ENCODE results near the gene KATNA1. TPM values are rescaled to one million over a fixed set of nuclear protein-coding genes. Genes with fewer than 3 reads are reported as not detected.

KATNA1 gene
- total and polyA plus RNA-seq, 9 of the 15 experiments (the other 6 are each of a cell fraction or from before 2014, with no cell fraction given) = 22.5 to 76.9 (median 45.0) TPM

GRCh38 chr6:149559389-149559788 lies 89.1 kb downstream of the KATNA1 start:
- 14% methylated on average over 2 of the region's 2 CpGs for WGBS (ENCODE audit: insufficient coverage, low coverage, missing lambda C conversion rate)
- intact Hi-C loops (cut with micrococcal nuclease) (no loop called here), in situ Hi-C loops (cut with MboI) (no loop called here)
- Histone ChIP-seq H3K27me3 (ENCODE audit: control insufficient read depth in 2 of 2, insufficient read depth in 2 of 2, low read length in 2 of 2) (peaks cover 8 to 9% of the 10 kb centered on the region in 2 experiments; a peak in 3 of 5 replicates), H3K9me1 (ENCODE audit: control insufficient read depth, insufficient read depth, low read length) (no peaks in the 10 kb centered on the region), H4K20me1 (replicated peaks; ENCODE audit: control insufficient read depth, insufficient read depth, low read length) (no peaks in the 10 kb centered on the region), H3K9me3 (replicated peaks; ENCODE audit: control insufficient read depth, insufficient read depth, low read depth, low read length) (no peaks in the 10 kb centered on the region), H2AFZ (ENCODE audit: low read depth, low read length) (no peak overlapping the region), H3K79me2 (ENCODE audit: control insufficient read depth, insufficient read depth, low read length) (no peaks in the 10 kb centered on the region), H3K9ac (ENCODE audit: insufficient read depth in 1 of 2, low read depth in 2 of 2, low read length in 2 of 2) (no peak overlapping the region), H3K36me3 (ENCODE audit: control insufficient read depth, insufficient read depth, low read length) (no peaks in the 10 kb centered on the region), H3K4me2 (ENCODE audit: insufficient read depth, low read length) (no peak overlapping the region), H3K4me1 (replicated peaks in 1 of 2; ENCODE audit: control insufficient read depth in 2 of 2, insufficient read depth in 2 of 2, low read length in 2 of 2) (no peaks in the 10 kb centered on the region; a peak in 1 of 5 replicates), H3K4me3 (no peak overlapping the region), H3K27ac (ENCODE audit: extremely low read depth, low read depth, low read length) (no peak overlapping the region)
- no TSS peak for BruUV-seq (replicated peaks)
- DNase-seq (ENCODE audit: extremely low read depth in 1 of 4, low spot score in 3 of 4) = no peak
- no peak for ATAC-seq
- CTCF ChIA-PET (ENCODE audit: low intra/inter-chr PET ratio) = no interaction called here
- POLR2A ChIA-PET = no interaction called here
- no peak for FAIRE-seq
- no peak for TF ChIP-seq NRF1 (conservative IDR thresholded peaks at IDR 0.05 in 1 of 2, IDR thresholded peaks at IDR 0.05 in 1 of 2)
- no peak for TF ChIP-seq FOXK1 (CRISPR knock-in tag; IDR thresholded peaks at IDR 0.05; ENCODE audit: borderline replicate concordance)
- TF ChIP-seq CBX1 (IDR thresholded peaks at IDR 0.05; ENCODE audit: low read depth) = no peak
- TF ChIP-seq ZBTB8A (IDR thresholded peaks at IDR 0.05; ENCODE audit: partially characterized antibody) = no peak
- no peak for TF ChIP-seq ZHX1 (conservative IDR thresholded peaks at IDR 0.05; ENCODE audit: low read length)
- no peak for TF ChIP-seq MCM5 (IDR thresholded peaks at IDR 0.05; ENCODE audit: low read depth)
- TF ChIP-seq ZNF740 (CRISPR knock-in tag; IDR thresholded peaks at IDR 0.05) = no peak
- no peak for TF ChIP-seq ZNF740 (tag; IDR thresholded peaks at IDR 0.05)
- no peak for TF ChIP-seq CBFA2T3 (IDR thresholded peaks at IDR 0.05)
- TF ChIP-seq CREM (IDR thresholded peaks at IDR 0.05; ENCODE audit: low read depth) = no peak
- TF ChIP-seq MXD1 (CRISPR knock-in tag; IDR thresholded peaks at IDR 0.05; ENCODE audit: borderline replicate concordance, poor library complexity, severe bottlenecking) = no peak
- TF ChIP-seq ATF3 (IDR thresholded peaks at IDR 0.05) = no peak
- no peak for TF ChIP-seq ATF3 (CRISPR knock-in tag; conservative IDR thresholded peaks at IDR 0.05)
- TF ChIP-seq ZNF324 (CRISPR knock-in tag; IDR thresholded peaks at IDR 0.05) = no peak
- TF ChIP-seq TEAD4 (IDR thresholded peaks at IDR 0.05; ENCODE audit: low read length) = no peak
- no peak for TF ChIP-seq TEAD4 (CRISPR knock-in tag; IDR thresholded peaks at IDR 0.05; ENCODE audit: borderline replicate concordance)
- no peak for TF ChIP-seq HMGXB4 (CRISPR knock-in tag; IDR thresholded peaks at IDR 0.05)
- no peak for TF ChIP-seq GTF2A2 (tag; IDR thresholded peaks at IDR 0.05)
- no peak for TF ChIP-seq ZNF24 (IDR thresholded peaks at IDR 0.05)
